GM12878 (cell line): ENCODE results near the gene KRT4.

Source experiments
- CEBPB ChIP-seq, 2 experiments: fragments of 150-350 bp in 1 of 2; IDR thresholded peaks; 2 replicates each; pipeline ENCODE4 v1.6.1; 2012 to 2014; ENCODE audit warnings: low read depth in 2 of 2, low read length in 2 of 2, borderline replicate concordance in 1 of 2, inconsistent platforms in 1 of 2
- SMAD5 ChIP-seq: IDR thresholded peaks from 2 replicates; pipeline ENCODE4 v1.6.1; 2016; ENCODE audit warnings: antibody characterized with exemption, low read depth
- TF ChIP-seq, protein P1 (sequence below), 3 experiments: IDR thresholded peaks in 2 of 3; conservative IDR thresholded peaks in 1 of 3; 2 replicates each; pipeline ENCODE4 v1.5.1; 2011; ENCODE audit warnings: low read depth in 3 of 3, low read length in 3 of 3, mild to moderate bottlenecking in 3 of 3, control low read depth in 2 of 3, moderate library complexity in 2 of 3, inconsistent platforms in 1 of 3, mixed read lengths in 1 of 3; ENCODE audit not compliant: control insufficient read depth in 2 of 3, insufficient read depth in 1 of 3; ENCODE audit errors: extremely low read depth in 1 of 3

DNA sequence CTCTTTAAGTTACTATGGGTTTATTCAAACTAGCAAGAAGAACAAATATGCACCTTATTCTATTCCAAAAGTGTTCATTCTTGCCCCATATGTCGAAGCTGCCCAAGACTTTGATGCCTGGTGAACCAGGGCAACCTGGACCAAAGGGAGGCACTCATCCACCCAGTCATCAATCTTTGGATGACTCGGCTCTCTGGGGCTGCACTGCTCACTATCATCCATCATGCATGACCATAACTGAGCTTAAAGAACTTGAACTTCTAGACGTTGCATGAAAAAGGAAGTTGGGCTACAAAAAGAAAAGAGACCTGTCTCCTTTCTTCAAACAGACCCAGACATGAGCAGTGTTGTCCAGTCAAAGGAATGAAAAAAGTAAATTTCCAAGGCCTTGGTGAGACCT is 1.2 kb downstream of the KRT4 start:
- no peak for TF ChIP-seq CEBPB (IDR thresholded peaks at IDR 0.05; ENCODE audit: borderline replicate concordance in 1 of 2, low read depth in 2 of 2, low read length in 2 of 2)
- TF ChIP-seq, protein P1, sequence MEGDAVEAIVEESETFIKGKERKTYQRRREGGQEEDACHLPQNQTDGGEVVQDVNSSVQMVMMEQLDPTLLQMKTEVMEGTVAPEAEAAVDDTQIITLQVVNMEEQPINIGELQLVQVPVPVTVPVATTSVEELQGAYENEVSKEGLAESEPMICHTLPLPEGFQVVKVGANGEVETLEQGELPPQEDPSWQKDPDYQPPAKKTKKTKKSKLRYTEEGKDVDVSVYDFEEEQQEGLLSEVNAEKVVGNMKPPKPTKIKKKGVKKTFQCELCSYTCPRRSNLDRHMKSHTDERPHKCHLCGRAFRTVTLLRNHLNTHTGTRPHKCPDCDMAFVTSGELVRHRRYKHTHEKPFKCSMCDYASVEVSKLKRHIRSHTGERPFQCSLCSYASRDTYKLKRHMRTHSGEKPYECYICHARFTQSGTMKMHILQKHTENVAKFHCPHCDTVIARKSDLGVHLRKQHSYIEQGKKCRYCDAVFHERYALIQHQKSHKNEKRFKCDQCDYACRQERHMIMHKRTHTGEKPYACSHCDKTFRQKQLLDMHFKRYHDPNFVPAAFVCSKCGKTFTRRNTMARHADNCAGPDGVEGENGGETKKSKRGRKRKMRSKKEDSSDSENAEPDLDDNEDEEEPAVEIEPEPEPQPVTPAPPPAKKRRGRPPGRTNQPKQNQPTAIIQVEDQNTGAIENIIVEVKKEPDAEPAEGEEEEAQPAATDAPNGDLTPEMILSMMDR (IDR thresholded peaks at IDR 0.05 in 2 of 3, conservative IDR thresholded peaks at IDR 0.05 in 1 of 3; ENCODE audit: control insufficient read depth in 2 of 3, extremely low read depth in 1 of 3, insufficient read depth in 1 of 3, low read depth in 3 of 3, low read length in 3 of 3), result no peak
- no peak for TF ChIP-seq SMAD5
